SK-N-SH treated with all-trans-retinoic acid at 6 μM for 48 hours (cell line): ENCODE measurements around the gene MTIF2.

Source experiments
- GLIS3 ChIP-seq: fragments of 250-450 bp; sonication (Bioruptor Pico); IDR thresholded peaks from 2 replicates; pipeline ENCODE4 v1.5.0; 2020; ENCODE audit warnings: mild to moderate bottlenecking, moderate library complexity
- OSR1 ChIP-seq: fragments of 250-450 bp; sonication (Bioruptor Pico); IDR thresholded peaks from 2 replicates; pipeline ENCODE4 v1.8.0; 2022; ENCODE audit warnings: moderate library complexity, mild to moderate bottlenecking, inconsistent platforms
- RARB ChIP-seq: fragments of 250-450 bp; sonication (Bioruptor Pico); IDR thresholded peaks from 2 replicates; pipeline ENCODE4 v1.8.0; 2021; ENCODE audit warnings: mild to moderate bottlenecking, moderate library complexity
- ZFP3 ChIP-seq: fragments of 250-450 bp; sonication (Bioruptor Pico); IDR thresholded peaks from 2 replicates; pipeline ENCODE4 v1.5.0; 2020; ENCODE audit warnings: mild to moderate bottlenecking, moderate library complexity
- ZFP30 ChIP-seq: fragments of 450-650 bp; formaldehyde crosslinking; IDR thresholded peaks from 2 replicates; pipeline ENCODE4 v1.5.0; 2022; ENCODE audit warnings: mild to moderate bottlenecking, moderate library complexity
- TF ChIP-seq, protein P1 (sequence below): fragments of 250-450 bp; sonication (Bioruptor Pico); IDR thresholded peaks from 2 replicates; pipeline ENCODE4 v1.8.0; 2020; ENCODE audit warnings: mild to moderate bottlenecking, moderate library complexity, borderline replicate concordance

DNA sequence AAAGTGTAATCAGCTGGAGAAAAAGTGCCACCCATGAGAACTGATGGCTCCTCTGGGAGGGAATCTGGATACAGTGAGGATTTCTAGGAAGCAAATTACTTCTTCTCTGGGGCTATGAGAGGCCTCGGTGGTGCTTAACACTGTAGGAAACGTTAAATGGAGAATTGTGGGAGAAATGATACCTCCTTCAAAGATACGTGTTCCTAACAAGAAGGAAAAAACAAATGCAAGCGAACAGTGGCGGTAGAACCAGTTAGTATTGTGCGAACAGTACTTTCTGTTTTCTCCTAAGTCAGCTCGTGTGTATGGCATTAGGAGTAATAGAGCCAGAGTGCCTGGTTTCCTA, 587 bp upstream of the MTIF2 start:
- no peak for TF ChIP-seq RARB (CRISPR knock-in tag)
- TF ChIP-seq, protein P1, sequence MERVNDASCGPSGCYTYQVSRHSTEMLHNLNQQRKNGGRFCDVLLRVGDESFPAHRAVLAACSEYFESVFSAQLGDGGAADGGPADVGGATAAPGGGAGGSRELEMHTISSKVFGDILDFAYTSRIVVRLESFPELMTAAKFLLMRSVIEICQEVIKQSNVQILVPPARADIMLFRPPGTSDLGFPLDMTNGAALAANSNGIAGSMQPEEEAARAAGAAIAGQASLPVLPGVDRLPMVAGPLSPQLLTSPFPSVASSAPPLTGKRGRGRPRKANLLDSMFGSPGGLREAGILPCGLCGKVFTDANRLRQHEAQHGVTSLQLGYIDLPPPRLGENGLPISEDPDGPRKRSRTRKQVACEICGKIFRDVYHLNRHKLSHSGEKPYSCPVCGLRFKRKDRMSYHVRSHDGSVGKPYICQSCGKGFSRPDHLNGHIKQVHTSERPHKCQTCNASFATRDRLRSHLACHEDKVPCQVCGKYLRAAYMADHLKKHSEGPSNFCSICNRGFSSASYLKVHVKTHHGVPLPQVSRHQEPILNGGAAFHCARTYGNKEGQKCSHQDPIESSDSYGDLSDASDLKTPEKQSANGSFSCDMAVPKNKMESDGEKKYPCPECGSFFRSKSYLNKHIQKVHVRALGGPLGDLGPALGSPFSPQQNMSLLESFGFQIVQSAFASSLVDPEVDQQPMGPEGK (CRISPR knock-in tag): no peak
- no peak for TF ChIP-seq OSR1 (CRISPR knock-in tag)
- TF ChIP-seq ZFP30 (CRISPR knock-in tag): no peak
- TF ChIP-seq GLIS3 (CRISPR knock-in tag): no peak
- TF ChIP-seq ZFP3 (CRISPR knock-in tag): no peak
